ENCODE measurements around the gene PSKH1.

PSKH1 gene

GRCh38 chr16:67953641-67954375 is 60.8 kb downstream of the PSKH1 start:
- H3K36me3 Mint-ChIP-seq (ENCODE audit: low read depth): peaks cover 20% of the 10 kb centered on the region
- no peaks in the 10 kb centered on the region for H3K27me3 Mint-ChIP-seq (ENCODE audit: low read depth)
- no peak overlapping the region for H3K4me3 Mint-ChIP-seq
- no peaks in the 10 kb centered on the region for H3K9me3 Mint-ChIP-seq
- H3K27ac Mint-ChIP-seq: no peak overlapping the region
- no peak for TF ChIP-seq CTCF (IDR thresholded peaks at IDR 0.05; ENCODE audit: unreplicated experiment in 3 of 3)
- no peaks in the 10 kb centered on the region for H3K4me1 Mint-ChIP-seq

- Mint-ChIP-seq H3K36me3 (ENCODE audit: low read depth) (peaks cover 22% of the 10 kb centered on the region), H3K9me3 (no peaks in the 10 kb centered on the region), H3K4me1 (peaks cover under 1% of the 10 kb centered on the region), H3K27me3 (ENCODE audit: low read depth) (no peaks in the 10 kb centered on the region), H3K4me3 (no peak overlapping the region), H3K27ac (no peak overlapping the region)
- TF ChIP-seq CTCF (IDR thresholded peaks at IDR 0.05; ENCODE audit: unreplicated experiment in 3 of 3): no peak
These were observed 61.6 kb downstream of the PSKH1 start for GRCh38 chr16:67954421-67955196.

- H3K27ac Mint-ChIP-seq: no peak overlapping the region
- H3K9me3 Mint-ChIP-seq: no peaks in the 10 kb centered on the region
- no peak overlapping the region for H3K4me3 Mint-ChIP-seq
- TF ChIP-seq CTCF (IDR thresholded peaks at IDR 0.05; ENCODE audit: unreplicated experiment in 3 of 3): no peak
- H3K36me3 Mint-ChIP-seq (ENCODE audit: low read depth): peaks cover 29% of the 10 kb centered on the region
- peaks cover 6% of the 10 kb centered on the region for H3K4me1 Mint-ChIP-seq
- no peaks in the 10 kb centered on the region for H3K27me3 Mint-ChIP-seq (ENCODE audit: low read depth)
These were observed 64.6 kb downstream of the PSKH1 start for GRCh38 chr16:67957622-67958021.

DNA sequence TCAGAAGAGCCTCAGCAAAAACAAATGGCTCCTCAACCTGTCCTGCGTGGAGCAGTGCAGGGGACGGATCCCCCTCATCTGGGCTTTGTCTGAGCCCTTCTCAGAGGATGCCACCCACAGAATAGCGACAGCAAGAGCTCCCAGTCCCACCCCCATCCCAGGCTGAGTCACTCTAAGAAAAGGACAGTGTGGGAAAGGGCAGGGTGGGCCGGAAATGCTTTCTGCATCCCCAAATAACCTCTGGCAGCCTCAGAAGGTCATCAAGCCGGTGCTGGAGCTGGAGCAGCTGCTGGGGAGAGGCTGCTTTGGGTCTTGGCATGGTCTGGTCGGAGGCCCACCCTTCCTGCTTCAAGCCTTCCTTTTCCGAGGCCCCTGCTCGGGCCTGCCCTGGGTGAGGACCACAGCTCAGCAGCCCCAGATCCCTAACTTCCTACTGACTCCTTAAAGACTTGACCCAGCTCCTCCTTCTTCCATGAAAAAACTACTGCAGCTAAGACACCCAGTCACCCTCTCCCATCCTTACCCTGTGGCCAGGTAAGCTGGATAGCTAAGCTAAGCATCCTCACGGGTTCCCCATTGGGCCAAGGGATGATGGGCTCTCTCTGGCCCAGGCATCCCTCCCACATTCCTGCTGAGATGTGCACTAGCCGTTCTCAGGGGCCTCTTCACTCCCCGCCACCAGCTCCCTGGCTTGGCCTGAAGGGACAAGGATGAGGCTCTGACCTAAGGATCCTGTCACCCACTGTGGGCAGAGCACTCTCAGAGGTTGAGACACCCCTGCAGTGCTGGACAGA is 66.7 kb downstream of the PSKH1 start:
- Mint-ChIP-seq H3K36me3 (ENCODE audit: low read depth) (peaks cover 28% of the 10 kb centered on the region), H3K27me3 (ENCODE audit: low read depth) (no peaks in the 10 kb centered on the region), H3K4me1 (peaks cover 17% of the 10 kb centered on the region), H3K27ac (no peak overlapping the region), H3K9me3 (no peaks in the 10 kb centered on the region), H3K4me3 (no peak overlapping the region)
- TF ChIP-seq CTCF (IDR thresholded peaks at IDR 0.05; ENCODE audit: unreplicated experiment in 3 of 3): no peak

- Mint-ChIP-seq H3K9me3 (no peaks in the 10 kb centered on the region), H3K27ac (no peak overlapping the region), H3K27me3 (ENCODE audit: low read depth) (no peaks in the 10 kb centered on the region), H3K4me1 (peaks cover 36% of the 10 kb centered on the region), H3K36me3 (ENCODE audit: low read depth) (peaks cover 32% of the 10 kb centered on the region), H3K4me3 (no peak overlapping the region)
- no peak for TF ChIP-seq CTCF (IDR thresholded peaks at IDR 0.05; ENCODE audit: unreplicated experiment in 3 of 3)
These were observed 68.5 kb downstream of the PSKH1 start for GRCh38 chr16:67961551-67961957.
